ENCODE data around the gene RIN3.
A peak's percentile ranks its signal among the peaks of the same experiment; 100 is the strongest.

The RIN3 gene

GRCh38 chr14:92581206-92581605, 67.6 kb downstream of the RIN3 start:
- Mint-ChIP-seq H3K27ac (peak overlapping the region; percentile 65 to 95), H3K9me3 (peaks cover 8 to 9% of the 10 kb centered on the region in 2 donors), H3K4me3 (no peak overlapping the region), H3K4me1 (peaks cover 98% of the 10 kb centered on the region), H3K27me3 (no peaks in the 10 kb centered on the region)
- no peak for ATAC-seq
- DNase-seq, result no peak

GRCh38 chr14:92581966-92582566, 68.5 kb downstream of the RIN3 start:
- H3K27ac Mint-ChIP-seq, result peak overlapping the region; percentile 80 to 95
- H3K27me3 Mint-ChIP-seq, result no peaks in the 10 kb centered on the region
- ATAC-seq (peak; percentile 12), DNase-seq (no peak)
- H3K9me3 Mint-ChIP-seq, result peaks cover 8 to 9% of the 10 kb centered on the region in 2 donors
- H3K4me1 Mint-ChIP-seq, result peaks cover 98% of the 10 kb centered on the region
- H3K4me3 Mint-ChIP-seq, result peak overlapping the region; percentile 19 to 67

GRCh38 chr14:92582706-92583452, 69.3 kb downstream of the RIN3 start:
- H3K4me1 Mint-ChIP-seq, result peaks cover 97% of the 10 kb centered on the region
- ATAC-seq (peak; percentile 88), DNase-seq (peak; percentile 53 to 86)
- H3K27ac Mint-ChIP-seq, result peak overlapping the region; percentile 80 to 90
- H3K27me3 Mint-ChIP-seq, result no peaks in the 10 kb centered on the region
- H3K9me3 Mint-ChIP-seq, result peaks cover 8 to 9% of the 10 kb centered on the region in 2 donors
- peak overlapping the region; percentile 55 to 67 for H3K4me3 Mint-ChIP-seq

- H3K4me1 Mint-ChIP-seq, result peaks cover 94% of the 10 kb centered on the region
- H3K27ac Mint-ChIP-seq, result no peak overlapping the region
- H3K4me3 Mint-ChIP-seq, result no peak overlapping the region
- peaks cover 8 to 9% of the 10 kb centered on the region in 2 donors for H3K9me3 Mint-ChIP-seq
- ATAC-seq (no peak), DNase-seq (no peak)
- H3K27me3 Mint-ChIP-seq, result no peaks in the 10 kb centered on the region
These were observed 70.6 kb downstream of the RIN3 start for GRCh38 chr14:92584220-92584619.

- peak overlapping the region in 1 of 2 donors; percentile 70 for H3K27ac Mint-ChIP-seq
- H3K27me3 Mint-ChIP-seq, result no peaks in the 10 kb centered on the region
- ATAC-seq (no peak), DNase-seq (no peak)
- peak overlapping the region in 1 of 2 donors; percentile 67 for H3K4me3 Mint-ChIP-seq
- peaks cover 94% of the 10 kb centered on the region for H3K4me1 Mint-ChIP-seq
- H3K9me3 Mint-ChIP-seq, result peaks cover 8 to 9% of the 10 kb centered on the region in 2 donors
These were observed 71.2 kb downstream of the RIN3 start for GRCh38 chr14:92584816-92585215.

GRCh38 chr14:92585981-92586937, 72.7 kb downstream of the RIN3 start:
- peaks cover 8 to 9% of the 10 kb centered on the region in 2 donors for H3K9me3 Mint-ChIP-seq
- peak overlapping the region; percentile 94 to 95 for H3K27ac Mint-ChIP-seq
- no peaks in the 10 kb centered on the region for H3K27me3 Mint-ChIP-seq
- DNase-seq (peak; percentile 46 to 59), ATAC-seq (peak; percentile 70)
- H3K4me3 Mint-ChIP-seq, result peak overlapping the region; percentile 63 to 67
- H3K4me1 Mint-ChIP-seq, result peaks cover 94% of the 10 kb centered on the region

DNA sequence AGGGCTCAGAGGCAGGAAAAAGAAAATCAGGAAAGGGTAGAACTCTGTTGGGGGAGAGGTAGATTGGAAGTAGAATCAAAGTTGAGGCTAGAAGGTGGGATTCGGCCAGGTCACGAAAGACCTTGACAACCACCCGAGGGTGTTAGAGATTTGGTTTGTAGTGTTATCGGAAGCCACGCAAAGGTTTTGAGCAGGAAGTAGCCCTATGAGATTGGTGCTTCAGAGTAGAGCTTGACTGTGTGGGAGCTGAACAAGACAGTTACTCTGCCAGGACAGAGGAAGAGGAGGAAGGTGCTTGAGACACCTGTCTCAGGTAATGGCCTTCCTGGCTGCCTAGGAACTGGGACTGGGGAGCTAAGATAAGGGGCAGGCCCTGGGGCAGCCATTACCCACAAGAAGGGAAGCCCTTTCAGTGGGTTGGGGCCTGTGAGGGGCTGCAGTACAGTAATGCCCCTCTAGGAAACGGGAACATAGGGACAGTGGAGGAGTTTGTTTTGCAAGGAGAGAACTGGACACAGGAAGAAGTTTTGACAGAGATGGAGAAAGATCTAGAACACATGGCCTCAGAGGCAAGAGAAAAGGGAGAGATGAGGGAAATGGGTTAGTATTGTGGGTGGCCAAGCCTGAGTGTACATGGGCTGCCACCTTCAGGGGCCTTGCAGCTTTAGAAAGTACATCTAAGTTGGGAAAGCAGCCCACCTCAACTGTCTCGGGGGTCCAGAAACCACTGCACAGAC, 73.5 kb downstream of the RIN3 start:
- Mint-ChIP-seq H3K9me3 (peaks cover 8 to 9% of the 10 kb centered on the region in 2 donors), H3K4me3 (peak overlapping the region; percentile 63 to 67), H3K27ac (peak overlapping the region; percentile 94 to 95), H3K27me3 (no peaks in the 10 kb centered on the region), H3K4me1 (peaks cover 92% of the 10 kb centered on the region)
- ATAC-seq, result no peak
- DNase-seq, result peak in 1 of 2 donors; percentile 13

DNA sequence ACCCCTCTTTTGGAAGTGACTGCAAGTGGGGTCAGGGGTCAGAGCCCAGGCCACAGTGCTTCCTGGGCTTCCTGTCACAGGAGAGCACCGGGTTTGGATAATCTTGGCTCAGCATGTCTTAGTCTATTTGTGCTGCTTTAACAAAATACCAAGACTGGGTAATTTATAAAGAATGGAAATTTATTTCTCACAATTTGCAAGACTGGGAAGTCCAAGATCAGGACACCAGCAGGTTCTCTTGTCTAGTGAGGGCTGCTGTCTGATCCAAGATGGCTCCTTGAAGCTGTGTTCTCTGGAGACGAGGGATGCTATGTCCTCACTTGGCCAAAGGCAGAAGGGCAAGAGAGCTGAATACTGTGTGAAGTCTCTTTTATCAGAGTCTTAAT, 74.1 kb downstream of the RIN3 start:
- DNase-seq (no peak), ATAC-seq (no peak)
- no peak overlapping the region for H3K4me3 Mint-ChIP-seq
- H3K9me3 Mint-ChIP-seq, result peaks cover 6 to 8% of the 10 kb centered on the region in 2 donors
- H3K27ac Mint-ChIP-seq, result no peak overlapping the region
- H3K27me3 Mint-ChIP-seq, result no peaks in the 10 kb centered on the region
- H3K4me1 Mint-ChIP-seq, result peaks cover 86% of the 10 kb centered on the region

- H3K27ac Mint-ChIP-seq, result peak overlapping the region in 1 of 2 donors; percentile 9
- ATAC-seq (no peak), DNase-seq (no peak)
- peaks cover 72% of the 10 kb centered on the region for H3K4me1 Mint-ChIP-seq
- no peak overlapping the region for H3K4me3 Mint-ChIP-seq
- no peaks in the 10 kb centered on the region for H3K9me3 Mint-ChIP-seq
- no peaks in the 10 kb centered on the region for H3K27me3 Mint-ChIP-seq
These were observed 75.8 kb downstream of the RIN3 start for GRCh38 chr14:92589213-92589852.

DNA sequence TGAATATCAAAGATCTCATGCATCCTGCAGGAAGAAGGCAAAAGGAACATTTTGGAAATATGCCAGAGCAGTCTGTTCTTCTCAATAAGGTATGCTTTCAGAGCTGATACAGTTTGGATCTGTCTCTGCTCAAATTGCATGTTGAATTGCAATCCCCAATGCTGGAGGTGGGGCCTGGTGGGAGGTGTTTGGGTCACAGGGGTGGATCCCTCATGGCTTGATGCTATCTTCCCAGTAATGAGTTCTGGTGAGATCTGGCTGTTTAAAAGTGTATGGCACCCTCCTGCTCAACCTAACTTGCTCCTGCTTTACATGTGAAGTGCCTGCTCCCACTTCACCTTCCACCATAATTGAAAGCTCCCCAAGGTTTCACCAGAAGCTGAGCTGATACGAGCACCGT, 76.6 kb downstream of the RIN3 start:
- Mint-ChIP-seq H3K27me3 (no peaks in the 10 kb centered on the region), H3K27ac (no peak overlapping the region), H3K4me3 (no peak overlapping the region), H3K4me1 (peaks cover 72% of the 10 kb centered on the region), H3K9me3 (no peaks in the 10 kb centered on the region)
- DNase-seq (no peak), ATAC-seq (no peak)

- Mint-ChIP-seq H3K4me1 (peaks cover 69% of the 10 kb centered on the region), H3K27ac (peak overlapping the region; percentile 22 to 53), H3K27me3 (no peaks in the 10 kb centered on the region), H3K4me3 (no peak overlapping the region), H3K9me3 (no peaks in the 10 kb centered on the region)
- no peak for DNase-seq
- no peak for ATAC-seq
These were observed 77.4 kb downstream of the RIN3 start for GRCh38 chr14:92590941-92591340.

DNA sequence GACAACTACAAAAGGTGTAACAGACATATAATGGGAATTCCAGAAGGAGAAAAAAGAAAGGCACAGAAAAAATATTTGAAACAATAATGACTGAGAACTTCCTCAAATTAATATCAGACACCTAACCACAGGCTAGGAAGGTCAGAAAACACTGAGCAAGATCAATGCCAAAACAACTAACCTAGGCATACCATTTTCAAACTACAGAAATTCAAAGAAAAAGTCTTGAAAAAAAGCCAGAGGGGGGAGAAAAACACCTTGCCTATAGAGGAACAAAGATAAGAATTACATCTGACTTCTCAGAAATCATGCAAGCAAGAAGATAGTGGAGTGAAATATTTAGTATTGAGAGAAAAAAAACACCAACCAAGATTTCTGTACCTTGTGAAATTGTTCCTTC, 77.8 kb downstream of the RIN3 start:
- no peaks in the 10 kb centered on the region for H3K9me3 Mint-ChIP-seq
- no peaks in the 10 kb centered on the region for H3K27me3 Mint-ChIP-seq
- no peak overlapping the region for H3K4me3 Mint-ChIP-seq
- ATAC-seq (no peak), DNase-seq (no peak)
- peak overlapping the region; percentile 31 to 53 for H3K27ac Mint-ChIP-seq
- peaks cover 65% of the 10 kb centered on the region for H3K4me1 Mint-ChIP-seq

DNA sequence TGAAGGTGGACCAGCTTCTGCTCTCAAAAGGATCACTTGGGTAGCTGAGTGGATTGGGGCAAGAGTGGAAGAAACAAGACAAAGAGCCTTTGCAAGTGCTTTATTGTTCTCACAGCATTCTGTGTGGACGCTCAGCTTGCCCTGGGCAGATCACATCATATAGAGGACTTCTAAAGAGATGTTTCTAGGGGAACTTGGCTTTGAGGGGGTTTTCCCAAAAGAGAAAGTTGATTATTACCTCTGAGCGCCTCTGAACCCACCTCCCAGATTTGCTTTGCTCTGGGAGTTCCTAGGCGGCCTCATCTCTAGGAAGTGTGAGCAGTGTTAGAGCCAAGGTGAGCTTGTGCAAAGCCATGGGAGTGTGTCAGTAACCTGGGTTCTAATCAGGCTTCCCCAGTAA, 81.7 kb downstream of the RIN3 start:
- Mint-ChIP-seq H3K27ac (no peak overlapping the region), H3K27me3 (no peaks in the 10 kb centered on the region), H3K9me3 (no peaks in the 10 kb centered on the region), H3K4me1 (peaks cover 53% of the 10 kb centered on the region), H3K4me3 (no peak overlapping the region)
- ATAC-seq, result no peak
- no peak for DNase-seq

DNA sequence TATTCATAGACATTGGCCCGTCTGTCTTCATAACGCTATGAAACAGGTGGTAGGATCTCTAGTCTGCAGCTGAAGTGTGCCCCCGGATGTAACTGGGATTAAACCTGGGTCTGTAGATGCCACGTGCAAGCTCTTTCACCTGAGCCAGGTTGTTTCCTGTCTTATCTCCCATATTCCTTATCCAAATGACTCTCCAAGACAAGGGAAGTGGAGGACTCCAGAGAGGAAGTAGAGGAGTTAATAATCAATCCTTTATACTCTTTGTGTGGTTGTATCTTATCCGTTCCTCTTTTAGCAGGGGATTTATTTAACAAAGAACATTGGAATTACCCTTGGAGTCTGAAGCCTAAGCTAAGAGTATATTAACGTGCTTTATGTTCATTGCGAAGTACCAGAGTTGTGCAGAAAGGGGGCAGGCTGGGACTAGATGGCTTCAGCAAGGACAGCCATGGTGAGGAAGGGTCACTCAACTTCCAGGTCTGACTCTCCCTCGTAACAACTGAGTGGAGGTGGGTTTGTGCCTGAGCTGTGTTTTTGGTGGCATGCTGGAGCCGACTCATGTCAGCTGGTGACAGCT, 82.8 kb downstream of the RIN3 start:
- H3K27ac Mint-ChIP-seq, result no peak overlapping the region
- H3K27me3 Mint-ChIP-seq, result no peaks in the 10 kb centered on the region
- DNase-seq (no peak), ATAC-seq (no peak)
- no peak overlapping the region for H3K4me3 Mint-ChIP-seq
- no peaks in the 10 kb centered on the region for H3K9me3 Mint-ChIP-seq
- peaks cover 53% of the 10 kb centered on the region for H3K4me1 Mint-ChIP-seq
